ENCODE results near the gene BRIP1.

- TF ChIP-seq EP300 (IDR thresholded peaks at IDR 0.05; ENCODE audit: borderline replicate concordance) (no peak), REST (IDR thresholded peaks at IDR 0.05; ENCODE audit: low read depth) (no peak), NFIC (IDR thresholded peaks at IDR 0.05) (no peak), CEBPB (IDR thresholded peaks at IDR 0.05) (no peak), TEAD4 (IDR thresholded peaks at IDR 0.05) (no peak), FOXM1 (IDR thresholded peaks at IDR 0.05; ENCODE audit: borderline replicate concordance, low read depth) (no peak), RAD21 (IDR thresholded peaks at IDR 0.05; ENCODE audit: low read depth) (no peak), MAX (IDR thresholded peaks at IDR 0.05) (no peak), CREB1 (IDR thresholded peaks at IDR 0.05; ENCODE audit: low read depth) (no peak), TAF1 (IDR thresholded peaks at IDR 0.05; ENCODE audit: low read depth) (no peak), YY1 (IDR thresholded peaks at IDR 0.05; ENCODE audit: low read depth) (no peak)
Measured at GRCh38 chr17:61821655-61822054, 41.7 kb downstream of the BRIP1 start.
